Kidney (tissue), 14 donors: ENCODE data around the gene PIGS. TPM values are rescaled to one million over a fixed set of nuclear protein-coding genes. Genes with fewer than 3 reads are reported as not detected.

Source experiments
- DNase-seq, 5 donors: peaks; one replicate each; pipeline ENCODE4 v3.0.0-alpha.2; 2013 to 2020
- FAIRE-seq: peaks from 2 replicates; lab custom pipeline; 2012; peaks lifted over from hg19 to GRCh38; lab: Jason Lieb, UNC
- H3K27ac ChIP-seq, 2 donors: one replicate each; pipeline ENCODE4 v1.7.0; 2013; ENCODE audit warnings: low read depth in 2 of 2, low read length in 2 of 2, inconsistent platforms in 1 of 2
- H3K27me3 ChIP-seq: one replicate; pipeline ENCODE4 v1.7.1; 2013; ENCODE audit warnings: low read length, inconsistent platforms; ENCODE audit not compliant: control insufficient read depth, insufficient read depth
- H3K36me3 ChIP-seq, 3 donors: one replicate each; pipeline versions ENCODE4 v1.7.0 to v1.7.1; 2013; ENCODE audit warnings: low read length in 3 of 3, control low read depth in 1 of 3, inconsistent platforms in 1 of 3; ENCODE audit not compliant: insufficient read depth in 3 of 3, control insufficient read depth in 2 of 3
- H3K4me1 ChIP-seq, 3 donors: one replicate each; pipeline versions ENCODE4 v1.7.0 to v1.7.1; 2013; ENCODE audit warnings: low read length in 3 of 3, inconsistent platforms in 1 of 3, low read depth in 1 of 3; ENCODE audit not compliant: control insufficient read depth in 2 of 3, insufficient read depth in 2 of 3
- H3K4me3 ChIP-seq, 3 donors: one replicate each; pipeline versions ENCODE4 v1.7.0 to v1.8.1; 2013; ENCODE audit warnings: low read length in 3 of 3, control low read depth in 1 of 3, inconsistent platforms in 1 of 3
- H3K9ac ChIP-seq, 3 donors: one replicate each; pipeline versions ENCODE4 v1.7.0 to v1.7.1; 2013; ENCODE audit warnings: low read length in 3 of 3, control low read depth in 1 of 3, inconsistent platforms in 1 of 3
- H3K9me3 ChIP-seq, 3 donors: one replicate each; pipeline versions ENCODE4 v1.7.0 to v1.7.1; 2013; ENCODE audit warnings: low read length in 3 of 3, control low read depth in 1 of 3, inconsistent platforms in 1 of 3; ENCODE audit not compliant: control insufficient read depth in 2 of 3, insufficient read depth in 1 of 3
- intact Hi-C: fragments of 100-400 bp; cut with DNase I; formaldehyde crosslinking; loops from one replicate; pipeline ENCODE4 v1.11.1; 2022
- polyA plus RNA-seq: library from polyadenylated mRNA; stranded (reverse); fragments of 350-450 nt; fragmentation: Illumina TruSeq; extraction: RNeasy Lipid Tissue Mini Kit (QIAGEN cat#74804); gene quantifications from one replicate; pipeline ENCODE4 v1.2.3, GENCODE V29; 2014; ENCODE audit warnings: low read depth, low replicate concordance; ENCODE audit not compliant: insufficient read depth
- total RNA-seq: library from RNA; stranded (reverse); fragmentation: NEBNext Ultra II Directional; extraction: Animal tissue kit (Norgen Biotek cat#: 25700); gene quantifications from one replicate; pipeline ENCODE4 v1.2.1, GENCODE V29; 2021
- TF ChIP-seq, protein P1 (sequence below): IDR thresholded peaks from 3 replicates; pipeline ENCODE4 v1.5.1; 2012; ENCODE audit warnings: mild to moderate bottlenecking, moderate library complexity, borderline replicate concordance; ENCODE audit not compliant: insufficient read depth; ENCODE audit errors: extremely low read depth
- donor health status: control.
- donor health status: control.
- donor health status: control.
- donor health status: control.
- donor health status: control.
- donor health status: DM: yes; HTN: yes; CAD: no.
- donor health status: Normal renal cell carcinoma (clear cell type).

The PIGS gene
- total and polyA plus RNA-seq, 2 donors from 2014 or later: 60.6 to 75.0 TPM

DNA sequence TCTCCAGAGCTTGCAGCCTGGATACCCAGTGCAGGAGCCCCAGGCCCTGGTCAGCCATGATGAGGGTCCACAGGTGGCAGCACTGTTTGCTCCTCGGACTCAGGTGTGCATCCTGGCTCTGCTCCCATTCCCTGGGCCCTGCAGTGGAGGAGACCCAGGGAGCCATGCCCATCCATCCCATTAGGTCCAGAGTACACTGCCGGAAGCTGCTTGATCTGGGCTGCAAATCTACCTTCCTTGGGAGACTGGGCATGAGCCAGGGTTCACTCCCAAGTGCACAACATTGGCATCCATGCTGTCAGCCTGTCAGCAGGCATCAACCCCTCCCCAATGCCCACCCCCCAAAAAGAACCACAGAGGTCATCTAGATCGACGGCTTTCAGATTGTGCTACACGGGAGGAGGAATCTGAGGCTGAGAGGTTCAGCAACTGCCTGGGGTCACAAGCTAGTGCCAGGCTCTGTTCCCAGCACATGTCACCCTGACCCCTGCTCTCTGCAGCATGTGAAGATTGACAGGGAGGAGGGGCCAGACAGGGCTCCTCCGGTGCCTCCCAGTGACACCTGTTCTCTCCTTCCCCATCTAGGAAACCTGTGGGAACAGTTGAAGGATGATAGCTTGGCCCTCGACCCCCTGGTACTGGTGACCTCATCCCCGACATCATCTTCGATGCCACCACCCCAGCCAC is 34.6 kb downstream of the PIGS start:
- no peak overlapping the region for H3K9ac ChIP-seq

DNA sequence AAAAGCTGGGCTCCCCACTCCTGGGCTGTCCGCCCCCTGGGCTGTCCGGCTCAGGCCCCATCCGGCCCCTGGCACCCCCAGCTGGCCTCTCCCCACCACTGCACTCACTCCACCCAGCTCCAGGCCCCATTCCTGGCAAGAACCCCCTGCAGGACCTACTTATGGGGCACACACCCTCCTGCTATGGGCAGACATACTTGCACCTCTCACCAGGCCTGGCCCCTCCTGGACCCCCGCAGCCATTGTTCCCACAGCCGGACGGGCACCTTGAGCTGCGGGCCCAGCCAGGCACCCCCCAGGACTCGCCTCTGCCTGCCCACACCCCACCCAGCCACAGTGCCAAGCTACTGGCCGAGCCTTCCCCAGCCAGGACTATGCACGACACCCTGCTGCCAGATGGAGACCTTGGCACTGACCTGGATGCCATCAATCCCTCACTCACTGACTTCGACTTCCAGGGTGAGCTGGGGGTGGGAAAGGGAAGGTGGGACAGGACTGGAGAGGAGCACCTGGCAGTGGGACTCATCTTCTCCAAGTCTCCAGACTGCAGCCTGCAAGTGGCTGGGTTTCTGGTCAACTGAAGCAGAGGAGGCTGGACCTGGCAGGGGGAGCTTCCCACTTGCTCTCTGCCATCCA is 36.5 kb downstream of the PIGS start:
- H3K9ac ChIP-seq: no peak overlapping the region
- DNase-seq: no peak
- no peaks in the 10 kb centered on the region for H3K27me3 ChIP-seq
- intact Hi-C loops: loop anchor here (5.0 kb wide), 1 partner anchor 38 kb away; no protein-coding TSS in a partner anchor
- no peak overlapping the region for H3K27ac ChIP-seq
- no peaks in the 10 kb centered on the region for H3K36me3 ChIP-seq
- no peak overlapping the region for H3K4me3 ChIP-seq
- no peaks in the 10 kb centered on the region for H3K9me3 ChIP-seq
- TF ChIP-seq, protein P1, sequence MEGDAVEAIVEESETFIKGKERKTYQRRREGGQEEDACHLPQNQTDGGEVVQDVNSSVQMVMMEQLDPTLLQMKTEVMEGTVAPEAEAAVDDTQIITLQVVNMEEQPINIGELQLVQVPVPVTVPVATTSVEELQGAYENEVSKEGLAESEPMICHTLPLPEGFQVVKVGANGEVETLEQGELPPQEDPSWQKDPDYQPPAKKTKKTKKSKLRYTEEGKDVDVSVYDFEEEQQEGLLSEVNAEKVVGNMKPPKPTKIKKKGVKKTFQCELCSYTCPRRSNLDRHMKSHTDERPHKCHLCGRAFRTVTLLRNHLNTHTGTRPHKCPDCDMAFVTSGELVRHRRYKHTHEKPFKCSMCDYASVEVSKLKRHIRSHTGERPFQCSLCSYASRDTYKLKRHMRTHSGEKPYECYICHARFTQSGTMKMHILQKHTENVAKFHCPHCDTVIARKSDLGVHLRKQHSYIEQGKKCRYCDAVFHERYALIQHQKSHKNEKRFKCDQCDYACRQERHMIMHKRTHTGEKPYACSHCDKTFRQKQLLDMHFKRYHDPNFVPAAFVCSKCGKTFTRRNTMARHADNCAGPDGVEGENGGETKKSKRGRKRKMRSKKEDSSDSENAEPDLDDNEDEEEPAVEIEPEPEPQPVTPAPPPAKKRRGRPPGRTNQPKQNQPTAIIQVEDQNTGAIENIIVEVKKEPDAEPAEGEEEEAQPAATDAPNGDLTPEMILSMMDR: no peak
- no peak for FAIRE-seq
- H3K4me1 ChIP-seq: no peaks in the 10 kb centered on the region

More for the DNA sequence above, 34.6 kb downstream of the PIGS start:
- TF ChIP-seq, protein P1: no peak
- Histone ChIP-seq H3K36me3 (no peaks in the 10 kb centered on the region), H3K27me3 (no peaks in the 10 kb centered on the region), H3K4me3 (no peak overlapping the region), H3K9me3 (no peaks in the 10 kb centered on the region), H3K4me1 (no peaks in the 10 kb centered on the region), H3K27ac (no peak overlapping the region)
- FAIRE-seq (no peak), DNase-seq (no peak)
- intact Hi-C loops: loop anchor here (5.0 kb wide), 1 partner anchor 39 kb away; no protein-coding TSS in a partner anchor

DNA sequence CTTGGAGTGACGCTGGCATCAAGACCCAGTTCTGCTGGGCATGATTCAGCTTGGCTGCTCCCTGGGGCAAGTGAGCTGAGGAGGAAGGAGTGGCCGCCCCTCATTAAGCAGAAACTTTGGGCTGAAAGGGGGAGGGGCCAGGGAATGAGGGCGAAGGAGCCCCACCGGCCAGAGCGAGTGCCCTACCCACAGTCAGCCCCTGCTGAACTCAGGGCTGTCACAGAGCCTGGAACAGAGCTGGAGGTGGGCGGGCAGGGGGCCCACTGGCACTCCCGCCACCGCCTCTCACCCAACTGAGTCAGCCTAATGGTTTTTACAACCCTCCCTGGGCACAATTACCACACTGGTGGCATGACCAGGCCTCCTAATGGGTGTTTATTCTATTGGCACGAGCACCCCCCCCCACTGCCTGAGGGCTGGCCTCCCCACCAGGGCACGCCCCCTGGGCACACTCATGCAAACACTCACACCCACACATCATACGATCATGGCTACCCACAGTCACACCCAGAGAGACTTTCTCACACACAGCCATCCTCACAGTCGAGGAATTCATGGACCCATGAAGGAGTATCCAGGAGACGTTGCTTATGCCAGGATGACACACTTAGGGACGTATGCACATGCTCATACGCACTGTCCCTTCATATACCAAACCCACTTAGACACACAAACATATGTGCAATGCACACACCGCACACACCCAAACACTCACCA is 38.1 kb downstream of the PIGS start:
- intact Hi-C loops: no loop called here
- Histone ChIP-seq H3K36me3 (no peaks in the 10 kb centered on the region), H3K27me3 (no peaks in the 10 kb centered on the region), H3K9ac (no peak overlapping the region), H3K27ac (no peak overlapping the region), H3K4me1 (no peaks in the 10 kb centered on the region), H3K4me3 (no peak overlapping the region), H3K9me3 (no peaks in the 10 kb centered on the region)
- FAIRE-seq: no peak
- DNase-seq: peak in 2 of 5 donors; percentile 53 to 84
- TF ChIP-seq, protein P1: no peak
